Measurements from ENCODE around the gene ZNF836.

Gene ZNF836

GRCh38 chr19:52188822-52189734 lies 17.7 kb upstream of the ZNF836 start:
- peak in 1 of 2 experiments; percentile 49 for DNase-seq (ENCODE audit: low read depth in 2 of 2)

DNA sequence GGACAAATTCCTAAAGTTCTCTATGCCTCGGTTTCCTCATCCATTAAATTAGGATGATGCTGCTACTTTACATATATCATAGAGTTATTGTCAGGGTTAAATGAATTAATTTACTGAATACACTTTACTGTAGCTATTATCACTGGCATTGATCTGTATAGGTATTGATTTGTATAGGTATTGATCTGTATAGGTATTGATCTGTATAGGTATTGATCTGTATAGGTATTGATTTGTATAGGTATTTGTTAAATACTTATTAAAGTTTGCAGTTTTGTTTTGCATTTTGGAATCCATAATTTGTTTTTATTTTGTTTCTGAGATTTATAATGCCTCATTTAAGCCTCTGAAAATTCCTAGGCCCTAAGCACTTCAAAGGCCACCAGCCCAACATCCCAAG lies 16.0 kb upstream of the ZNF836 start:
- no peak for DNase-seq (ENCODE audit: low read depth in 2 of 2)

- DNase-seq (ENCODE audit: low read depth in 2 of 2), result no peak
Observed at GRCh38 chr19:52176574-52176973, 5.2 kb upstream of the ZNF836 start.

DNA sequence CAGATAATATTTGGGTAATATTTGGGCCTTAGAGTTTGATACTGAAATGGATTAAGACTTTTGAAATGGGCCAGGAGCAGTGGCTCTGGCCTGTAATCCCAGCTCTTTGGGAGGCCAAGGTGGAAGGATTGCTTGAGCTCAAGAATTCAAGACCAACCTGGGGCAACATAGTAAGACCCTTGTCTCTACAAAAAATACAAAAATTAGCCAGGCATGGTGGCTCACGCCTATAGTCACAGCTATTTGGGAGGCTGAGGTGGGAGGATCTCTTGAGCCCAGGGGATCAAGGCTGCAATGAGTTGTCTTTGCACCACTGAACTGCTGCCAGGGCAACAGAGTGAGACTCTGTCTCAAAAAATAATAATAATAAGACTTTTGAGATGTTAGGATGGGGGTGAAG lies 926 bp upstream of the ZNF836 start:
- no peak for DNase-seq (ENCODE audit: low read depth in 2 of 2)

DNA sequence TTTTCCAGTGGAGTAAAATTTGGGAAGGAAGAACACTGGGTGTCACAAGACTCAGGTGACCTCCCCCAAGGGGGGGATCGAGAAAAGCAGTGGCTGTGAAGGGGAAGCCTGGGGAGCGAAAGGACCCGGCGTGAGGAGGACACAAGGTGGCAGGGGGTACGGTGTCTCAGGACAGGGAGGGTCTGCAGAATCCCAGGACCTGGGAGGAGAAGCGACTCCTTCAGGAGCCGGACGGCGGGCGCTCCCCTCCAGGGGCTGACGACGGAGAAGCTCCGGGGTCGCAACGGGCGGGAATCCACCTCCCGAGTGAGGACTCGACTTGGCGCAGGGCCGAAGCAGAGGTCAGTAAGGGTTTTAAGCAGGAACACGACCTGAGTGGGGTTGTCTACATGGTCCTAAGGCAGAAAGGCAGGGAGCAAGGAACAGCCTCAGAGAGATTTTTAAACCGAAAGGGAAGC lies 529 bp downstream of the ZNF836 start:
- DNase-seq (ENCODE audit: low read depth in 2 of 2), result no peak

- no peak for DNase-seq (ENCODE audit: low read depth in 2 of 2)
Observed at GRCh38 chr19:52170304-52170703, 1.1 kb downstream of the ZNF836 start.

DNA sequence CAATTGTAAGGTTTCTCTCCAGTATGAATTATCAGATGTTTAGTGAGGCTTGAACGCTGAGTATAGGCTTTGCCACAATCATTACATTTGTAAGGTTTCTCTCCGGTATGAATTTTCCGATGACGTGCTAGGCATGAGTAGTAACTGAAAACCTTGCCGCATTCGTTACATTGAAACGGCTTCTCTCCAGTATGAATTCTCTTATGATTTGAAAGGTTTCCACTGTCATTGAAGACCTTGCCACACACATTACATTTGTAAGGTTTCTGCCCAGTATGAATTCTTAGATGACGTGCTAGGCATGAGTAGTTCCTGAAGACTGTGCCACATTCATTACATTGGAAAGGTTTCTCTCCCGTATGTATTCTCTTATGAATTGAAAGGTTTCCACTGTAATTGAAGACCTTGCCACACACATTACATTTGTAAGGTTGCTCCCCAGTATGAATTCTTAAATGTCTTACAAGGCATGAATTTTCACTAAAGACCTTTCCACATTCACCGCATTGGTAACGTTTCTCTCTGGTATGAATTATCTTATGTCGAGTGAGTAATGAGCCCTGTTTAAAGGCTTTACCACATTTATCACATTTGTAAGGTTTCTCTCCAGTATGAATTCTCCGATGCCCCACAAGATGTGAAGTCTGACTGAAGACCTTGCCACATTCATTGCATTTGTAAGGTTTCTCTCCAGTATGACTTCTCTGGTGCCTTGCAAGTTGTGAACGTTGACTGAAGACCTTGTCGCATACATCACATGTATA lies 15.6 kb downstream of the ZNF836 start:
- DNase-seq (ENCODE audit: low read depth in 2 of 2), result no peak

- no peak for DNase-seq (ENCODE audit: low read depth in 2 of 2)
Observed at GRCh38 chr19:52148256-52148655, 23.2 kb downstream of the ZNF836 start.

GRCh38 chr19:52142001-52142595 lies 29.3 kb downstream of the ZNF836 start:
- no peak for DNase-seq (ENCODE audit: low read depth in 2 of 2)

GRCh38 chr19:52141203-52141602 lies 30.2 kb downstream of the ZNF836 start:
- no peak for DNase-seq (ENCODE audit: low read depth in 2 of 2)

DNA sequence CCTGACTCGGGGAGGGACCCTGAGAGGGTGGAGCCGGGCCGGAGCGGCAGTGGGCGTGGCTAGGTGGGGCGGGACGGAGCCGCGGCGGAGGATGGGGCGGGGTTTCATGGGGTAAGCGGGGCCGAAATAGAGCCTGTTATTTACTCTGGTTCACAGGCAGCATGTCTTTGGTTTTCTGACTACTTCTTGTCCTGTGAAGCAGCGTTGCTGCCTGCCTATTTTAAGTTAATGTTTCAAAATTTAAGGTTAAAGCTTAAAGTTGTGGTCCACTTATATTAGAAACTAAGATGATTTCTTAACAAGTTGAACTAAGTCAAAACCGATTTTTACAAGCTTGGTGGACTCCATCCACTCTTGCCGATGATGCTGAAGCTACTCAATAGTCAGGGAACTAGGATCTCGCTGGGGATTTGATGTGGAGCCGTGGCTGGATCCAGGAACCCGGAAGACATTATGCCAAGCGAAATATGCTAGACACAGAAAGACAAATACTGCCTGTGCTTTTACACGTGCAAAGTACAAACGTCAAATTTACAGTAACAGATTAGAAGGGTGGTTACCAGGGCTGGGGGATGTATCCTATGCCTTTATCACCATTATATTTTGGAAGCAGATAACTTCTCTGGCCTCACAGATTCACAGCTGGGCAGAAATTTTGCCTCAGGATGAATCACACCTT lies 31.2 kb downstream of the ZNF836 start:
- no peak for DNase-seq (ENCODE audit: low read depth in 2 of 2)

- peak; percentile 82 to 87 for DNase-seq (ENCODE audit: low read depth in 2 of 2)
Observed at GRCh38 chr19:52139252-52140031, 32.0 kb downstream of the ZNF836 start, which contains the start of gene ZNF616. ZNF616 (minus strand) TSS chr19:52139938; CDS start chr19:52130512, 9,426 bp downstream.

DNA sequence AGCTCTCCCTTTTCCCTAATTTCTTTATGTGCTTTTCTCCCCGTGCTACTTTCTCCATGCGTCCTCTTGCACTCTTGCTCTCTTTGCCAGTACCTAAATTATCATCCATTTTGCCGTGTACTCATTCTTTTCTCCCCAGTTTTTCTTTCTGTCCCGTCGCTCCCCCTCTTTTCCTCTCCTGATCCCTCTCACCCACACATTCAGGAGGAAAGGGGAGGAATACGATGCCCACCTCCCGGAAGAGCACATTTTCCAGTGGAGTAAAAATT lies 32.5 kb downstream of the ZNF836 start:
- no peak for DNase-seq (ENCODE audit: low read depth in 2 of 2)

DNA sequence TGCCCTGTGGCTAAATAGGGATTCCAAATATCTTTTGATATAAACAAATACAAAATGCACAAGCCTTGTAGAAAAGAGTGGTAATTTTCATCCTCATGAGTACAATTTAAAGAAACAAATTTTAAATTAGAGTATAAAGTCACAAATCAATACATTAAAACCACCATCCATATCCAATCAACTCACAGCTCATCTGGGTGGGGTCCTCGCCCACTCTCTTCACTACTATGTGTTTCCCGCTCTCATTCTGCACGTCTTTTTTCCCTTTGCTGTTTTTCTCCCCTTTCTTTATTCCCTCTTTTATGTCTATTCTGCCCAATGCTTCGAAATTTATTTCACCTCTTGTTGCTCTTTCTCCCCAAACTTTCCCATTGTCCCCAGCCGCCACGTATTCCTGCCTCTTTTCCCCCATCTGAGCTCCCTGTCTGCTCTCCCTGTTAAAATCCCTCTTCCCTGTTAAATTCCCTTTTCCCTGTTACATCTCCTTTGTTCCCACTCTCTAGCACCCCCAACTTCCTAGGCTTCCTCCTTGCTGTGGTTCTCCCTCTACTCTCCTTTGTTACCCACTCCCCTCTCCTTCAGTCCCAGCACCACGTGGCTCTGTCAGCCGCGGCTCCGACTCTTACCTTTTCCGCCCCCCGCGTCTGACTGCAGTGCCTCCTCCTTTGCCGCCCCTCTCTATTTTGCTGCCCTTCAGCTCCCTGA lies 33.0 kb downstream of the ZNF836 start:
- DNase-seq (ENCODE audit: low read depth in 2 of 2), result no peak

- no peak for DNase-seq (ENCODE audit: low read depth in 2 of 2)
Observed at GRCh38 chr19:52120286-52120685, 51.1 kb downstream of the ZNF836 start.

DNA sequence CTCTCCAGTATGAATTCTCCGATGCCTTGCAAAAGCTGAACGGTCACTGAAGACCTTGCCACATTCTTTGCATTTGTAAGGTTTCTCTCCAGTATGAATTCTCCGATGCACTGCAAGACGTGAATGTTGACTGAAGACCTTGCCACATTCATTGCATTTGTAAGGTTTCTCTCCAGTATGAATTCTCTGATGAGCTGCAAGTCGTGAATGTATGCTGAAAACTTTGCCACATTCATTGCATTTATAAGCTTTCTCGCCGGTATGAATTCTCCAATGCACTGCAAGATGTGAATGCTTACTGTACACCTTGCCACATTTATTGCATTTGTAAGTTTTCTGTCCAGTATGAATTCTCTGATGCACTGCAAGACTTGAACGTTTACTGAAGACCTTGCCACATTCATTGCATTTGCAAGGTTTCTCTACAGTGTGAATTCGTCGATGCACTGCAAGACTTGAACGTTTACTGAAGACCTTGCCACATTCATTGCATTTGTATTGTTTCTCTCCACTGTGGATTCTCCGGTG lies 55.8 kb downstream of the ZNF836 start:
- no peak for DNase-seq (ENCODE audit: low read depth in 2 of 2)

GRCh38 chr19:52114691-52115090 lies 56.7 kb downstream of the ZNF836 start:
- DNase-seq (ENCODE audit: low read depth in 2 of 2), result no peak

DNA sequence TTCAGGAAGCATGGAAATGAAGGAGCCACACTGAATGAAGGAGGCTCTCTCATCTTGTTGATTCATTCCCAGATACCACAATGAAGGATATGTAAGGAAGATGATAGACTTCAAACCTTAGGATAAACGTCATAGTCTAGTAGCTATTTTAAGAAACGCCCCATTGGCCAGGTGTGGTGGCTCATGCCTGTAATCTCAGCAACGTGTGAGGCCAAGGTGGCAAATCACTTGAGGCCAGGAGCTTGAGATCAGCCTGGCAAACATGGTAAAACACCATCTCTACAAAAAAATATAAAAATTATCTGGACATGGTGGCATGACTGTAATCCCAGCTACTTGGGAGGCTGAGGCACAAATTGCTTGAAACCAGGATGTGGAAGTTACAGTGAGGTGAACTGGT lies 58.8 kb downstream of the ZNF836 start:
- no peak for DNase-seq (ENCODE audit: low read depth in 2 of 2)

GRCh38 chr19:52110780-52111179 lies 60.6 kb downstream of the ZNF836 start:
- no peak for DNase-seq (ENCODE audit: low read depth in 2 of 2)

Data from fibroblast of skin of left biceps (primary cell).